IMR-90 (cell line): ENCODE data around the gene FOXL3. TPM values are rescaled to one million over a fixed set of nuclear protein-coding genes. Genes with fewer than 3 reads are reported as not detected.
"Not testable (repeated sequence)": the region's sequence is repeated elsewhere in the genome, so short reads cannot be mapped to it uniquely, and the experiment has no call there.

Experiments
- ATAC-seq: fragments of 200-7000 bp; cut with Tn5 transposase; 2 replicates; pipeline ENCODE4 v1.9.1; 2020; ENCODE audit warnings: low read depth, mild to moderate bottlenecking, moderate library complexity
- BruUV-seq: library from RNA; stranded (reverse); fragments of 400-500 nt; replicated peaks from 2 replicates; lab custom pipeline; 2021; lab: Mats Ljungman, UMichigan
- CTCF ChIA-PET: fragments of 300-600 bp; formaldehyde crosslinking; extraction: SDS; loops from one replicate; lab custom pipeline; 2021; ENCODE audit warnings: antibody characterized with exemption; lab: Yijun Ruan, JAX
- POLR2A ChIA-PET: fragments of 300-600 bp; sonication (Branson Sonifier 250); formaldehyde crosslinking; loops from one replicate; lab custom pipeline; 2022; ENCODE audit warnings: antibody characterized with exemption; ENCODE audit not compliant: unreplicated experiment; lab: Charles Lee
- DNase-seq: peaks from one replicate; pipeline ENCODE4 v3.0.0; 2013
- H2AFZ ChIP-seq: replicated peaks from 2 replicates; pipeline ENCODE3; 2013; ENCODE audit warnings: low read length, mild to moderate bottlenecking; ENCODE audit not compliant: poor library complexity
- H2AK5ac ChIP-seq: 2 replicates; pipeline ENCODE4 v1.6.1; 2013; ENCODE audit warnings: low read depth, low read length, inconsistent platforms
- H2AK9ac ChIP-seq: replicated peaks from 2 replicates; pipeline ENCODE3; 2013; ENCODE audit warnings: mild to moderate bottlenecking, low read depth, low read length, moderate library complexity; ENCODE audit not compliant: poor library complexity
- H2BK120ac ChIP-seq: 2 replicates; pipeline ENCODE4 v1.6.1; 2013; ENCODE audit warnings: low read depth, low read length, inconsistent platforms
- H2BK15ac ChIP-seq: 3 replicates; pipeline ENCODE4 v1.6.1; 2013; ENCODE audit warnings: low read depth, low read length, inconsistent platforms
- H2BK20ac ChIP-seq: 2 replicates; pipeline ENCODE4 v1.6.1; 2013; ENCODE audit warnings: low read depth, mild to moderate bottlenecking, inconsistent platforms, low read length, moderate library complexity
- H2BK5ac ChIP-seq: 2 replicates; pipeline ENCODE4 v1.6.1; 2013; ENCODE audit warnings: mild to moderate bottlenecking, low read depth, low read length, inconsistent platforms; ENCODE audit not compliant: poor library complexity, severe bottlenecking
- H3K14ac ChIP-seq: replicated peaks from 2 replicates; pipeline ENCODE4 v1.6.1; 2013; ENCODE audit warnings: low read depth, low read length, inconsistent platforms
- H3K18ac ChIP-seq: 2 replicates; pipeline ENCODE4 v1.6.1; 2013; ENCODE audit warnings: low read depth, low read length, control low read depth
- H3K23ac ChIP-seq: 2 replicates; pipeline ENCODE4 v1.6.1; 2013; ENCODE audit warnings: low read depth, low read length, inconsistent platforms
- H3K27ac ChIP-seq: 2 replicates; pipeline ENCODE4 v1.5.1; 2013; ENCODE audit warnings: mild to moderate bottlenecking, control low read depth, low read length; ENCODE audit not compliant: insufficient read depth
- H3K27me3 ChIP-seq: 2 replicates; pipeline ENCODE4 v1.6.1; 2013; ENCODE audit warnings: low read length; ENCODE audit not compliant: control insufficient read depth, insufficient read depth
- H3K36me3 ChIP-seq: 2 replicates; pipeline ENCODE4 v1.6.1; 2013; ENCODE audit warnings: low read length, mixed read lengths; ENCODE audit not compliant: control insufficient read depth, insufficient read depth
- H3K4ac ChIP-seq: 2 replicates; pipeline ENCODE4 v1.6.1; 2013; ENCODE audit warnings: low read depth, low read length, inconsistent platforms
- H3K4me1 ChIP-seq: 2 replicates; pipeline ENCODE4 v1.6.1; 2013; ENCODE audit warnings: low read length, mixed read lengths; ENCODE audit not compliant: control insufficient read depth, insufficient read depth
- H3K4me2 ChIP-seq: 2 replicates; pipeline ENCODE4 v1.6.1; 2013; ENCODE audit warnings: low read depth, mild to moderate bottlenecking, control low read depth, low read length, moderate library complexity
- H3K4me3 ChIP-seq: 2 replicates; pipeline ENCODE4 v1.5.1; 2013; ENCODE audit warnings: low read depth, mild to moderate bottlenecking, control low read depth, low read length, moderate library complexity; ENCODE audit not compliant: insufficient read depth
- H3K56ac ChIP-seq: 2 replicates; pipeline ENCODE4 v1.6.1; 2013; ENCODE audit warnings: low read length, inconsistent platforms; ENCODE audit not compliant: insufficient read depth; ENCODE audit errors: extremely low read depth
- H3K79me1 ChIP-seq, 2 experiments: 2 replicates each; pipeline ENCODE4 v1.6.1; 2013; ENCODE audit warnings: low read length in 2 of 2, inconsistent platforms in 1 of 2, low read depth in 1 of 2
- H3K9ac ChIP-seq: 2 replicates; pipeline ENCODE4 v1.6.1; 2013; ENCODE audit warnings: low read depth, low read length, control low read depth
- H3K9me1 ChIP-seq: 2 replicates; pipeline ENCODE4 v1.6.1; 2013; ENCODE audit warnings: low read length, inconsistent platforms; ENCODE audit not compliant: insufficient read depth
- H3K9me3 ChIP-seq: 2 replicates; pipeline ENCODE4 v1.6.1; 2013; ENCODE audit warnings: low read length; ENCODE audit not compliant: control insufficient read depth, insufficient read depth
- H4K20me1 ChIP-seq: 2 replicates; pipeline ENCODE4 v1.6.1; 2013; ENCODE audit warnings: low read length, inconsistent platforms; ENCODE audit not compliant: insufficient read depth
- H4K5ac ChIP-seq: 2 replicates; pipeline ENCODE4 v1.6.1; 2013; ENCODE audit warnings: mild to moderate bottlenecking, low read depth, low read length, control low read depth
- H4K8ac ChIP-seq, 2 experiments: 2 replicates each; pipeline ENCODE4 v1.6.1; 2013; ENCODE audit warnings: low read depth in 2 of 2, low read length in 2 of 2, control low read depth in 1 of 2, inconsistent platforms in 1 of 2
- H4K91ac ChIP-seq: 2 replicates; pipeline ENCODE4 v1.6.1; 2013; ENCODE audit warnings: low read depth, low read length, inconsistent platforms; ENCODE audit not compliant: insufficient read depth
- WGBS, 2 experiments: methylation state at CpG; one replicate each; pipeline versions ENCODE4 v1.1.5 to v1.1.7; 2013; ENCODE audit warnings: missing lambda C conversion rate in 2 of 2; ENCODE audit not compliant: insufficient read length in 1 of 2; ENCODE audit errors: extremely low coverage in 2 of 2; 5-methylcytosine and 5-hydroxymethylcytosine counted together
- dilution Hi-C: fragments of 300-500 bp; cut with HindIII; formaldehyde crosslinking; loops from one replicate; pipeline ENCODE4 v1.14.3; 2018; ENCODE audit warnings: low sequenced_read_pairs; ENCODE audit not compliant: unreplicated experiment
- in situ Hi-C: fragments of 300-500 bp; cut with MboI; formaldehyde crosslinking; loops from 3 replicates; pipeline ENCODE4 v1.14.3; 2019; ENCODE audit warnings: low sequenced_read_pairs, inconsistent platforms, mixed read lengths
- intact Hi-C: fragments of 100-400 bp; cut with micrococcal nuclease; formaldehyde crosslinking; loops from 2 replicates; pipeline ENCODE4 v1.10.0; 2022
- polyA plus RNA-seq, 3 experiments: library from polyadenylated mRNA; depleted of rRNA; stranded (reverse); fragments of >200 nt; gene quantifications; 2 replicates each; pipeline ENCODE4 v1.2.3, GENCODE V29; 2012; ENCODE audit warnings: low replicate concordance in 1 of 3
- total RNA-seq: library from RNA; depleted of rRNA; stranded (reverse); fragments of >200 nt; gene quantifications from 2 replicates; pipeline ENCODE4 v1.2.3, GENCODE V29; 2012

Gene FOXL3
- total and polyA plus RNA-seq, 2 of the 4 experiments (the other 2 are of a cell fraction) = not detected

DNA sequence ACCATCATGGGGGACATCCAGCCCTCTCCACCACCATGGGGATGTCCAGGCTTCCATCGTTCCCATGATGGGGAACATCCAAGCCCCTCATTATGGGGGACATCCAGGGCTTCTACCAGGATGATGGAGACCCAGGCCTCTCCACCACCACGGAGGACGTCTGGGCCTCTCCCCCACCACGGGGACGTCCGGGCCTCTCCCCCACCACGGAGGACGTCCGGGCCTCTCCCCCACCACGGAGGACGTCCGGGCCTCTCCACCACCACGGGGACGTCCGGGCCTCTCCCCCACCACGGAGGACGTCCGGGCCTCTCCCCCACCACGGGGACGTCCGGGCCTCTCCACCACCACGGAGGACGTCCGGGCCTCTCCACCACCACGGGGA lies 46.2 kb downstream of the FOXL3 start:
- in situ Hi-C loops, BruUV-seq: not testable (repeated sequence)

More for the DNA sequence above, 46.2 kb downstream of the FOXL3 start:
- H3K18ac ChIP-seq, H3K56ac ChIP-seq, intact Hi-C loops, H2BK15ac ChIP-seq, H2BK120ac ChIP-seq, CTCF ChIA-PET, H3K4me3 ChIP-seq, H3K36me3 ChIP-seq, H2AFZ ChIP-seq, DNase-seq, H2AK5ac ChIP-seq, POLR2A ChIA-PET, ATAC-seq, H2BK5ac ChIP-seq, H3K9me3 ChIP-seq, H3K4me2 ChIP-seq, H3K4me1 ChIP-seq, H4K8ac ChIP-seq, dilution Hi-C loops, H4K91ac ChIP-seq, H3K79me1 ChIP-seq, H2AK9ac ChIP-seq, H3K9me1 ChIP-seq, H2BK20ac ChIP-seq, H3K27ac ChIP-seq, H4K20me1 ChIP-seq, H4K5ac ChIP-seq, H3K4ac ChIP-seq, H3K14ac ChIP-seq, H3K23ac ChIP-seq, H3K9ac ChIP-seq: not testable (repeated sequence)
- peaks cover 31% of the 10 kb centered on the region for H3K27me3 ChIP-seq
- 40% methylated on average over 1 of the region's 25 CpGs; no CpG with 5 or more reads in 1 of the 2 experiments for WGBS, 2 experiments
